ENCODE measurements around the gene DHRS12.

DHRS12 gene

GRCh38 chr13:51719394-51719793, 84.6 kb downstream of the DHRS12 start:
- DNase-seq, result no peak

All from NCI-H1694 (cell line).